K562 (cell line): ENCODE results near the gene AMMECR1. TPM values are rescaled to one million over a fixed set of nuclear protein-coding genes. Genes with fewer than 3 reads are reported as not detected.

ENCODE experiments used
- ATAC-seq: fragments of 200-7000 bp; cut with Tn5 transposase; 3 replicates; pipeline ENCODE4 v1.9.1; 2020; ENCODE audit warnings: moderate library complexity
- BruUV-seq: library from RNA; stranded (reverse); fragments of 400-500 nt; replicated peaks from 2 replicates; lab custom pipeline; 2021; lab: Mats Ljungman, UMichigan
- CTCF ChIA-PET: fragments of 300-600 bp; formaldehyde crosslinking; extraction: SDS; loops from one replicate; lab custom pipeline; 2021; ENCODE audit warnings: low intra/inter-chr PET ratio; lab: Yijun Ruan, JAX
- POLR2A ChIA-PET: fragments of 300-600, 350-650 bp; sonication (Branson Sonifier 250); formaldehyde crosslinking; extraction: SDS; loops from one replicate; lab custom pipeline; 2021; ENCODE audit warnings: antibody characterized with exemption, inconsistent platforms; lab: Yijun Ruan, JAX
- DNase-seq, 4 experiments: peaks; one replicate each; pipeline versions ENCODE4 v3.0.0 to v3.0.0-alpha.2; 2011 to 2018; ENCODE audit warnings: low spot score in 3 of 4, mixed read lengths in 3 of 4; ENCODE audit errors: extremely low read depth in 1 of 4
- FAIRE-seq: peaks from 2 replicates; lab custom pipeline; 2011; peaks lifted over from hg19 to GRCh38; lab: Jason Lieb, UNC
- H2AFZ ChIP-seq: 2 replicates; pipeline ENCODE4 v1.6.0; 2011; ENCODE audit warnings: low read depth, low read length, control low read depth, inconsistent platforms
- H3K27ac ChIP-seq: fragments of 200-600 bp; 3 replicates; pipeline ENCODE4 v1.8.0; 2011; ENCODE audit warnings: low read depth, mild to moderate bottlenecking, control low read depth, inconsistent platforms, low read length, moderate library complexity, mixed read lengths; ENCODE audit errors: extremely low read depth
- H3K27me3 ChIP-seq, 2 experiments: fragments of 300-600 bp in 1 of 2; 2 replicates in 1 of 2; 3 replicates in 1 of 2; pipeline versions ENCODE4 v1.6.0 to v1.8.0; 2011; ENCODE audit warnings: inconsistent platforms in 2 of 2, low read length in 2 of 2, mild to moderate bottlenecking in 1 of 2, mixed read lengths in 1 of 2, moderate library complexity in 1 of 2; ENCODE audit not compliant: control insufficient read depth in 2 of 2, insufficient read depth in 2 of 2
- H3K36me3 ChIP-seq: fragments of 300-600 bp; 3 replicates; pipeline ENCODE4 v1.8.0; 2011; ENCODE audit warnings: mild to moderate bottlenecking, low read length, inconsistent platforms; ENCODE audit not compliant: control insufficient read depth, insufficient read depth
- H3K4me1 ChIP-seq, 2 experiments: fragments of 200-600 bp in 1 of 2; replicated peaks in 1 of 2; 2 replicates in 1 of 2; 3 replicates in 1 of 2; pipeline versions ENCODE4 v1.5.1 to v1.8.0; 2011; ENCODE audit warnings: inconsistent platforms in 2 of 2, low read length in 2 of 2, mild to moderate bottlenecking in 1 of 2, mixed read lengths in 1 of 2, moderate library complexity in 1 of 2; ENCODE audit not compliant: control insufficient read depth in 2 of 2, insufficient read depth in 2 of 2
- H3K4me2 ChIP-seq: 2 replicates; pipeline ENCODE4 v1.6.1; 2011; ENCODE audit warnings: low read length, control low read depth, inconsistent platforms, mixed read lengths; ENCODE audit not compliant: insufficient read depth
- H3K4me3 ChIP-seq: fragments of 200-600 bp; sonication (generic), shearing (Covaris generic); 2 replicates; pipeline ENCODE4 v1.5.1; 2016; ENCODE audit warnings: control low read depth, inconsistent platforms
- H3K79me2 ChIP-seq: fragments of 200-600 bp; 3 replicates; pipeline ENCODE4 v1.8.0; 2011; ENCODE audit warnings: low read length, inconsistent platforms; ENCODE audit not compliant: control insufficient read depth, insufficient read depth
- H3K9ac ChIP-seq, 2 experiments: 2 replicates each; pipeline versions ENCODE4 v1.6.0 to v1.6.1; 2011; ENCODE audit warnings: low read depth in 2 of 2, low read length in 2 of 2, control low read depth in 1 of 2, inconsistent platforms in 1 of 2, mild to moderate bottlenecking in 1 of 2, mixed read lengths in 1 of 2; ENCODE audit not compliant: insufficient read depth in 1 of 2
- H3K9me1 ChIP-seq: one replicate; pipeline ENCODE4 v1.6.0; 2011; ENCODE audit warnings: inconsistent platforms, mild to moderate bottlenecking, low read length, moderate library complexity; ENCODE audit not compliant: control insufficient read depth, insufficient read depth
- H3K9me3 ChIP-seq: replicated peaks from 2 replicates; pipeline ENCODE4 v1.5.1; 2011; ENCODE audit warnings: low read depth, low read length, inconsistent platforms; ENCODE audit not compliant: control insufficient read depth, insufficient read depth
- H4K20me1 ChIP-seq: replicated peaks from 2 replicates; pipeline ENCODE4 v1.6.1; 2011; ENCODE audit warnings: low read length, inconsistent platforms, mixed read lengths; ENCODE audit not compliant: control insufficient read depth, insufficient read depth
- ATF1 ChIP-seq, 2 experiments: fragments of 450-650 bp in 1 of 2; IDR thresholded peaks; 2 replicates each; pipeline ENCODE4 v1.6.1; 2016; ENCODE audit warnings: missing compliant biosample characterization in 1 of 2, missing genetic modification characterization in 1 of 2
- BRD9 ChIP-seq: fragments of 450-650 bp; IDR thresholded peaks from 2 replicates; pipeline ENCODE4 v1.6.1; 2018; ENCODE audit warnings: low read depth; ENCODE audit not compliant: partially characterized antibody
- EZH2 ChIP-seq: IDR thresholded peaks from 2 replicates; pipeline ENCODE4 v1.6.1; 2012; ENCODE audit warnings: low read depth, mild to moderate bottlenecking, inconsistent platforms, low read length, borderline replicate concordance
- FUS ChIP-seq: fragments of 200-400 bp; formaldehyde crosslinking; optimal IDR thresholded peaks from 2 replicates; pipeline ENCODE3; 2017; ENCODE audit warnings: low read depth, low read length
- GTF2B ChIP-seq: IDR thresholded peaks from 2 replicates; pipeline ENCODE4 v1.6.1; 2011; ENCODE audit not compliant: insufficient read length; ENCODE audit errors: extremely low read depth
- HBP1 ChIP-seq: fragments of 450-650 bp; formaldehyde crosslinking; IDR thresholded peaks from 2 replicates; pipeline ENCODE4 v1.4.0; 2022; ENCODE audit warnings: missing genetic modification characterization
- HMGXB4 ChIP-seq: sonication (generic); formaldehyde crosslinking; IDR thresholded peaks from 2 replicates; pipeline ENCODE4 v1.8.1; 2023; ENCODE audit warnings: mild to moderate bottlenecking, missing genetic modification reagents
- RFX1 ChIP-seq: fragments of 450-650 bp; IDR thresholded peaks from 2 replicates; pipeline ENCODE4 v1.6.1; 2016; ENCODE audit warnings: mild to moderate bottlenecking, moderate library complexity
- RHOXF2B ChIP-seq: fragments of 250-450 bp; sonication (Bioruptor Pico); conservative IDR thresholded peaks from 2 replicates; pipeline ENCODE4 v1.5.1; 2021
- SAFB2 ChIP-seq: fragments of 200-400 bp; formaldehyde crosslinking; IDR thresholded peaks from 2 replicates; pipeline ENCODE4 v1.6.1; 2018; ENCODE audit warnings: borderline replicate concordance, low read length, low read depth, moderate library complexity; ENCODE audit not compliant: severe bottlenecking
- SIRT6 ChIP-seq: IDR thresholded peaks from one replicate; pipeline ENCODE4 v1.6.1; 2012; ENCODE audit warnings: low read depth, mild to moderate bottlenecking, control low read depth, inconsistent platforms, low read length, moderate library complexity
- SRSF1 ChIP-seq: fragments of 200-400 bp; formaldehyde crosslinking; IDR thresholded peaks from 2 replicates; pipeline ENCODE4 v1.6.1; 2017; ENCODE audit warnings: mild to moderate bottlenecking, low read depth, low read length, moderate library complexity
- ZNF57 ChIP-seq: fragments of 450-650 bp; formaldehyde crosslinking; IDR thresholded peaks from 2 replicates; pipeline ENCODE4 v1.4.0; 2020; ENCODE audit warnings: mild to moderate bottlenecking, moderate library complexity
- WGBS: fragments of 100-300 bp; shearing (Covaris generic); methylation state at CpG from one replicate; pipeline ENCODE4 v1.1.6; 2016; ENCODE audit warnings: low coverage, mixed read lengths; ENCODE audit not compliant: insufficient coverage; ENCODE audit errors: missing lambda C conversion rate; 5-methylcytosine and 5-hydroxymethylcytosine counted together
- in situ Hi-C: fragments of 300-500 bp; cut with MboI; formaldehyde crosslinking; loops from 4 replicates; pipeline ENCODE4 v1.15.0; 2018; ENCODE audit warnings: inconsistent platforms, mixed read lengths
- intact Hi-C: fragments of 100-400 bp; cut with micrococcal nuclease; formaldehyde crosslinking; loops from 2 replicates; pipeline ENCODE4 v1.14.2; 2022
- polyA plus RNA-seq, 8 experiments: library from polyadenylated mRNA; depleted of rRNA in 4 of 8; stranded (reverse) in 5 of 8; unstranded in 3 of 8; fragments of >200 nt; fragmentation: Nextera tagmentation in 2 of 8; fragmentation: Illumina TruSeq in 1 of 8; extraction: Ambion mirVana in 2 of 8; extraction: Trizol in 1 of 8; gene quantifications; 2 replicates each; pipeline versions ENCODE4 v1.2.1 to v1.2.3, GENCODE V29; 2011 to 2014; ENCODE audit warnings: inconsistent platforms in 1 of 8, missing spikeins in 1 of 8
- total RNA-seq, 7 experiments: library from RNA; depleted of rRNA in 6 of 7; stranded (reverse); fragments of >200 nt in 6 of 7; fragmentation: Illumina TruSeq in 2 of 7; extraction: Trizol in 2 of 7; gene quantifications; 2 replicates each; pipeline versions ENCODE4 v1.2.1 to v1.2.3, GENCODE V29; 2011 to 2021; ENCODE audit warnings: low replicate concordance in 1 of 7

The AMMECR1 gene
- total and polyA plus RNA-seq, 9 of the 15 experiments (the other 6 are each of a cell fraction or from before 2014, with no cell fraction given): 13.9 to 36.7 (median 23.6) TPM

GRCh38 chrX:110304371-110304770 is 13.5 kb downstream of the AMMECR1 start:
- peaks cover 92% of the 10 kb centered on the region for H3K79me2 ChIP-seq
- H3K36me3 ChIP-seq: no peaks in the 10 kb centered on the region; the same call in 2 of the 3 replicates
- POLR2A ChIA-PET: interaction anchor here (1.8 to 5.7 kb wide), 2 partner anchors 10 to 12 kb away, joined by 9 to 26 read pairs; partner anchors contain the start of gene AMMECR1
- intact Hi-C loops: no loop called here
- H3K4me1 ChIP-seq: no peaks in the 10 kb centered on the region; a peak in 3 of 5 replicates
- FAIRE-seq: peak; percentile 40
- H3K9me3 ChIP-seq: 0 out of 2 replicates have a peak, but pooled peaks cover 2% of the 10 kb centered on the region
- ATAC-seq: peak; percentile 73
- H4K20me1 ChIP-seq: no peaks in the 10 kb centered on the region
- DNase-seq: no peak
- no peak overlapping the region for H3K4me2 ChIP-seq
- no peaks in the 10 kb centered on the region for H3K27me3 ChIP-seq
- no peak overlapping the region for H3K4me3 ChIP-seq
- no peak overlapping the region for H3K9ac ChIP-seq
- in situ Hi-C loops: loop anchor here (5.0 kb wide), 1 partner anchor 82 kb away; no protein-coding TSS in a partner anchor
- no TSS peak for BruUV-seq
- WGBS: 58% methylated on average over 1 of the region's 1 CpG
- no peak overlapping the region for H2AFZ ChIP-seq
- H3K9me1 ChIP-seq: no peaks in the 10 kb centered on the region
- no peak overlapping the region for H3K27ac ChIP-seq
- TF ChIP-seq HBP1 (CRISPR knock-in tag) (no peak), HMGXB4 (CRISPR knock-in tag) (no peak), SRSF1 (no peak), SAFB2 (no peak), RFX1 (no peak), RHOXF2B (CRISPR knock-in tag) (no peak), FUS (no peak), SIRT6 (no peak), BRD9 (no peak), ZNF57 (CRISPR knock-in tag) (no peak), ATF1 (CRISPR knock-in tag; IDR thresholded peaks at IDR 0.05) (no peak), ATF1 (tag; IDR thresholded peaks at IDR 0.05) (no peak), GTF2B (no peak), EZH2 (no peak)
- CTCF ChIA-PET: no interaction called here
